GM19455 (cell line): ENCODE data around the gene TRAPPC10.

ENCODE experiments used
- ATAC-seq: cut with Tn5 transposase; IDR thresholded peaks from one replicate; pipeline ENCODE4 v1.9.1; 2021; ENCODE audit not compliant: unreplicated experiment

Gene TRAPPC10

GRCh38 chr21:44011579-44012473, at the start of gene TRAPPC10:
TRAPPC10 (plus strand) TSS chr21:44012309; CDS start chr21:44012494, 185 bp downstream.
- peak; percentile 71 for ATAC-seq

- no peak for ATAC-seq
Measured at GRCh38 chr21:43965911-43966585, 46.1 kb upstream of the TRAPPC10 start.

- ATAC-seq = no peak
Measured at GRCh38 chr21:43966946-43967512, 45.1 kb upstream of the TRAPPC10 start.

- ATAC-seq = no peak
Measured at GRCh38 chr21:43967981-43968380, 44.1 kb upstream of the TRAPPC10 start.

- ATAC-seq = no peak
Measured at GRCh38 chr21:43968410-43969114, 43.5 kb upstream of the TRAPPC10 start.

- ATAC-seq = no peak
Measured at GRCh38 chr21:43969115-43969444, 43.0 kb upstream of the TRAPPC10 start.

GRCh38 chr21:43970551-43970950, 41.6 kb upstream of the TRAPPC10 start:
- ATAC-seq = no peak

- no peak for ATAC-seq
Measured at GRCh38 chr21:43971201-43971991, 40.7 kb upstream of the TRAPPC10 start.

- no peak for ATAC-seq
Measured at GRCh38 chr21:43971992-43972255, 40.2 kb upstream of the TRAPPC10 start.

- no peak for ATAC-seq
Measured at GRCh38 chr21:43972850-43973633, 39.1 kb upstream of the TRAPPC10 start.

- no peak for ATAC-seq
Measured at GRCh38 chr21:43973634-43973955, 38.5 kb upstream of the TRAPPC10 start.

- ATAC-seq = no peak
Measured at GRCh38 chr21:43974791-43975468, 37.2 kb upstream of the TRAPPC10 start.

GRCh38 chr21:43975469-43976098, 36.5 kb upstream of the TRAPPC10 start:
- no peak for ATAC-seq

GRCh38 chr21:43976661-43977060, 35.4 kb upstream of the TRAPPC10 start:
- ATAC-seq = no peak

GRCh38 chr21:43978060-43978459, 34.0 kb upstream of the TRAPPC10 start:
- no peak for ATAC-seq

- no peak for ATAC-seq
Measured at GRCh38 chr21:43979654-43980053, 32.5 kb upstream of the TRAPPC10 start.

GRCh38 chr21:43981151-43981870, 30.8 kb upstream of the TRAPPC10 start:
- no peak for ATAC-seq

GRCh38 chr21:43981871-43982210, 30.3 kb upstream of the TRAPPC10 start:
- no peak for ATAC-seq
